BE2C (cell line): ENCODE results near the gene CYP2C18.
"Not testable (repeated sequence)": the region's sequence is repeated elsewhere in the genome, so short reads cannot be mapped to it uniquely, and the experiment has no call there.

Experiments used
- DNase-seq: peaks from one replicate; pipeline ENCODE4 v3.0.0-alpha.2; 2020
- H3K27me3 ChIP-seq: fragments of 250-450 bp; sonication (Bioruptor Pico); 2 replicates; pipeline ENCODE4 v1.5.1; 2020; ENCODE audit warnings: mild to moderate bottlenecking
- H3K36me3 ChIP-seq: fragments of 250-450 bp; sonication (Bioruptor Pico); 2 replicates; pipeline ENCODE4 v1.5.1; 2020; ENCODE audit warnings: mild to moderate bottlenecking
- H3K4me1 ChIP-seq: fragments of 250-450 bp; sonication (Bioruptor Pico); 2 replicates; pipeline ENCODE4 v1.5.1; 2020
- H3K4me3 ChIP-seq: 2 replicates; pipeline ENCODE4 v1.5.1; 2011; ENCODE audit warnings: low read depth, low read length
- H3K9me3 ChIP-seq: fragments of 250-450 bp; sonication (Bioruptor Pico); 2 replicates; pipeline ENCODE4 v1.5.1; 2020
- CTCF ChIP-seq: IDR thresholded peaks from 2 replicates; pipeline ENCODE4 v1.5.1; 2012; ENCODE audit warnings: mild to moderate bottlenecking, low read depth, low read length

Gene CYP2C18

GRCh38 chr10:94645285-94645684, 38.2 kb upstream of the CYP2C18 start:
- Histone ChIP-seq H3K27me3 (no peaks in the 10 kb centered on the region), H3K9me3 (no peaks in the 10 kb centered on the region), H3K4me3 (no peak overlapping the region), H3K4me1 (no peaks in the 10 kb centered on the region), H3K36me3 (no peaks in the 10 kb centered on the region)
- no peak for DNase-seq
- no peak for TF ChIP-seq CTCF

- H3K9me3 ChIP-seq, H3K4me1 ChIP-seq, H3K4me3 ChIP-seq, H3K36me3 ChIP-seq, H3K27me3 ChIP-seq, DNase-seq: not testable (repeated sequence)
Observed at GRCh38 chr10:94655201-94655600, 28.3 kb upstream of the CYP2C18 start.

GRCh38 chr10:94663061-94663460, 20.5 kb upstream of the CYP2C18 start:
- not testable (repeated sequence) for H3K36me3 ChIP-seq, H3K4me3 ChIP-seq, H3K9me3 ChIP-seq, DNase-seq, H3K4me1 ChIP-seq, H3K27me3 ChIP-seq

GRCh38 chr10:94666391-94667102, 17.0 kb upstream of the CYP2C18 start:
- no peak overlapping the region for H3K4me3 ChIP-seq
- no peak for DNase-seq
- no peaks in the 10 kb centered on the region for H3K36me3 ChIP-seq
- H3K9me3 ChIP-seq, result no peaks in the 10 kb centered on the region
- no peaks in the 10 kb centered on the region for H3K27me3 ChIP-seq
- no peaks in the 10 kb centered on the region for H3K4me1 ChIP-seq
- no peak for TF ChIP-seq CTCF

GRCh38 chr10:94673614-94674321, 9.8 kb upstream of the CYP2C18 start:
- Histone ChIP-seq H3K4me3 (no peak overlapping the region), H3K27me3 (no peaks in the 10 kb centered on the region), H3K36me3 (no peaks in the 10 kb centered on the region), H3K4me1 (no peaks in the 10 kb centered on the region), H3K9me3 (no peaks in the 10 kb centered on the region)
- no peak for TF ChIP-seq CTCF
- no peak for DNase-seq

GRCh38 chr10:94676496-94676895, 7.0 kb upstream of the CYP2C18 start:
- Histone ChIP-seq H3K9me3 (no peaks in the 10 kb centered on the region), H3K4me1 (no peaks in the 10 kb centered on the region), H3K36me3 (no peaks in the 10 kb centered on the region), H3K4me3 (no peak overlapping the region), H3K27me3 (no peaks in the 10 kb centered on the region)
- no peak for DNase-seq
- no peak for TF ChIP-seq CTCF

GRCh38 chr10:94677691-94678090, 5.8 kb upstream of the CYP2C18 start:
- no peaks in the 10 kb centered on the region for H3K27me3 ChIP-seq
- no peaks in the 10 kb centered on the region for H3K36me3 ChIP-seq
- no peak for DNase-seq
- H3K4me1 ChIP-seq, result no peaks in the 10 kb centered on the region
- TF ChIP-seq CTCF, result no peak
- no peak overlapping the region for H3K4me3 ChIP-seq
- H3K9me3 ChIP-seq, result no peaks in the 10 kb centered on the region
